ENCODE data around the gene DNAJB8. TPM values are rescaled to one million over a fixed set of nuclear protein-coding genes. Genes with fewer than 3 reads are reported as not detected.

Gene DNAJB8
- polyA plus RNA-seq, 2 of the 4 experiments (the other 2 are of a cell fraction) = not detected

- TF ChIP-seq ATOH8 (CRISPR knock-in tag; IDR thresholded peaks at IDR 0.05; ENCODE audit: low read depth) = no peak
- no peak for TF ChIP-seq ESRRA (IDR thresholded peaks at IDR 0.05; ENCODE audit: borderline replicate concordance, low read length)
Observed at GRCh38 chr3:128463354-128463753, 3.3 kb downstream of the DNAJB8 start (continued).

GRCh38 chr3:128462931-128463330, 3.8 kb downstream of the DNAJB8 start:
- ATAC-seq (no peak), FAIRE-seq (no peak)
- POLR2A ChIA-PET = no interaction called here

More at GRCh38 chr3:128462931-128463330, 3.8 kb downstream of the DNAJB8 start:
- Histone ChIP-seq H3K4me2 (no peak overlapping the region), H3K9me3 (no peaks in the 10 kb centered on the region), H3K27ac (no peak overlapping the region), H3K4me3 (no peak overlapping the region), H3K4me1 (no peaks in the 10 kb centered on the region)
- CTCF ChIA-PET = interaction anchor here (0.7 to 1.7 kb wide), 4 partner anchors 14 to 155 kb away, joined by 3 to 4 read pairs (median 3); no protein-coding TSS in a partner anchor
- 87% methylated on average over 16 of the region's 20 CpGs for WGBS (ENCODE audit: missing lambda C conversion rate)
- no peak for DNase-seq (ENCODE audit: low read depth in 1 of 2, low spot score in 1 of 2)
- TF ChIP-seq ELK1 (IDR thresholded peaks at IDR 0.05; ENCODE audit: low read depth, low read length) (no peak), USF2 (IDR thresholded peaks at IDR 0.05) (no peak), PBX3 (IDR thresholded peaks at IDR 0.05) (no peak), KDM1A (IDR thresholded peaks at IDR 0.05; ENCODE audit: low read depth) (no peak), MYC (IDR thresholded peaks at IDR 0.05; ENCODE audit: borderline replicate concordance, low read length) (no peak), ESRRA (IDR thresholded peaks at IDR 0.05; ENCODE audit: borderline replicate concordance, low read length) (no peak), ATOH8 (CRISPR knock-in tag; IDR thresholded peaks at IDR 0.05; ENCODE audit: low read depth) (no peak), RFX5 (IDR thresholded peaks at IDR 0.05) (no peak), FOSB (CRISPR knock-in tag; IDR thresholded peaks at IDR 0.05) (no peak), E2F6 (IDR thresholded peaks at IDR 0.05; ENCODE audit: borderline replicate concordance, low read depth) (no peak), EHF (CRISPR knock-in tag; IDR thresholded peaks at IDR 0.05) (no peak), SMC3 (IDR thresholded peaks at IDR 0.05) (no peak), CHD2 (IDR thresholded peaks at IDR 0.05; ENCODE audit: low read length, partially characterized antibody) (no peak), HES2 (IDR thresholded peaks at IDR 0.05) (no peak), NFE2L2 (conservative IDR thresholded peaks at IDR 0.05; ENCODE audit: low read length) (no peak), EP300 (IDR thresholded peaks at IDR 0.05) (no peak), ZNF302 (CRISPR knock-in tag; IDR thresholded peaks at IDR 0.05) (no peak), ZFP36 (IDR thresholded peaks at IDR 0.05; ENCODE audit: borderline replicate concordance, partially characterized antibody) (no peak)

All from A549 (cell line).